KBM-7 (cell line): Measurements from ENCODE around the gene GRIK5.
A peak's percentile ranks its signal among the peaks of the same experiment; 100 is the strongest.

Experiments used
- DNase-seq: peaks from one replicate; pipeline ENCODE4 v3.0.0-alpha.2; 2015
- in situ Hi-C: fragments of 300-500 bp; cut with MboI; formaldehyde crosslinking; loops from 2 replicates; pipeline ENCODE4 v1.14.3; 2020; ENCODE audit warnings: low sequenced_read_pairs, low pct_unique_long_range_greater_than_20kb, mixed read lengths

Gene GRIK5

DNA sequence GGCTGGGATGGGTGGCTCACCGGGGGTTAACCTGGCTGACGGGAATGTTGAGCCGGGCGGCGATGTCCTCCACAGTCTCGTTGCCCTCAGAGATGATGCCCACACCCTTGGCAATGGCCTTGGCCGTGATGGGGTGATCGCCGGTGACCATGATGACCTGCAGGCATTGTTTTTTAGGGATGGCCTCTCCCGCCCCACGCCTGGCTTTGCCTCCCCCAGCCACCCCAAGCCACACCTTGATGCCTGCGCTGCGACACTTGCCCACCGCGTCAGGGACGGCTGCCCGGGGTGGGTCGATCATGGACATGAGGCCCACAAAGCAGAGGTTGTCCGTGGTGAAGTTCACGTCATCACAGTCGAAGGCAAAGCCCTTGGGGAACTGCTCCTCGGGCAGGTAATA is 92.1 kb downstream of the GRIK5 start:
- in situ Hi-C loops, result no loop called here
- no peak for DNase-seq

DNA sequence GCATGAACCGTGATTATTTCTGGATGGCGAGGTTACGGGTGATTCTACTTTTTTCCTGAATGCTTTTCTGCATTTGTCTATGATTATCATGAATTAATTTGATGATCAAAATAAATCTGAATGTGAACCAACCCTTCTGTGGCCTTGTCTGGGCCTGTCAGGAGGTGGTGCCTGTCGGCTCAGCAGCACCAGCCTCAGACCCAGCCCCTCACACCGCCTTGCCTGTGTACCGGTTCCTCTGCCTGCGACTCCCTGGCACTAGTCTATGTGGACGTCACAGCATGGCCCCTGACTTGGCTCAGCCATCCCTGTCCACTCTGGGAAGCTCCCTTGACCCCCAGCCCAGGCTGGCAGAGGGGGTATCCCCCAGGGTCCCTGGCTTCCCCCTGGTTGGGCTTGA is 95.4 kb downstream of the GRIK5 start:
- in situ Hi-C loops, result no loop called here
- no peak for DNase-seq

DNA sequence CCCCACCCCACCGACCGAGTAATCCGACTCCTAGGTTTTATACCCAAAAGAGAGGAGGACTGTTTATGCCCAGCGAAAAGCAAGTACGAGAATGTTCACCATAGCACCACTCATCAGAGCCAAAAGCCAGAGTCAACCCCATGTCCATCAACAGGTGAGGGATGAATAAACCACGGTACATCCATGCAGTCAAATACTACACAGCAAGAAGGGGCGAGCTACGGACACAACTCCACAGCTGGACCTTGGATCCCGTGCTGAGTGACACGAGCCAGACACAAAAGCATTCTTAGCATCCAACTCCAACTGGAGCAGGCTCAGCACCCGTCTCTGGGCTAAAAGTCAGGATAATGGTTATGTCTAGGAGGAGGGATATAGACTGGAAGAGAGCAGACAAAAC is 98.6 kb downstream of the GRIK5 start:
- in situ Hi-C loops, result no loop called here
- no peak for DNase-seq

DNA sequence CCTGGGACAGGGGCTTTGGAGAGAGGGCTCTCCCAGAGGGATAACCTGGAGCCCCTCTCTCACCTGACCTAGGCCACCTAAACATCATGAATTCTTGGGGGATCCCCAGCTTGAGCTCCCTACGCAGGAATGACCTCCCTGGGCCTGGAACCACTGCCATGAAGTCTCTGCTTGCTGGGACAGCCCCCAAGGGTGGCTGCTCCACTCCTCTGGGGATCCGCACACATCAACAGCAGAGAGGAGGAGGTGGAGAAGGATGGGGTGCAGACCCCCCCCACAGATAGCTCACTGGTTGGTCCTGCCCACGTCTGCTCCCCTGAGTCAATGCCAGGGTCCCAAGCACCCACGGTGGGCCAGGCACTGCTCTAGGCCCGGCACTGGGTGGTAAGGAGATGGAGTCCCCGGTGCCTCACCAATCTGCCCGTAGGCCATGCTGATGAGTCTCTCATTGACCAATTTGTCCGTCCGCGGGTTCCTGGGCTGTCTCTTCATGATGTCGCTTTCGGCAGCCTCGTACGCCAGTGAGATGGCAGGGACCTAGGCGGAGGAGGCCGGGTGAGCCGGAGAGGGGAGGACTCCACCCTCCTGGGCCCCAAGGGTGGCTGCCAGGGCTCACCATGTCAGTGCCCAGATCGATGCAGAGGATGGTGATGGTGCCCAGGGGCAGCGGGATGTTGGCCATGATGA is 100.1 kb downstream of the GRIK5 start:
- in situ Hi-C loops, result no loop called here

DNA sequence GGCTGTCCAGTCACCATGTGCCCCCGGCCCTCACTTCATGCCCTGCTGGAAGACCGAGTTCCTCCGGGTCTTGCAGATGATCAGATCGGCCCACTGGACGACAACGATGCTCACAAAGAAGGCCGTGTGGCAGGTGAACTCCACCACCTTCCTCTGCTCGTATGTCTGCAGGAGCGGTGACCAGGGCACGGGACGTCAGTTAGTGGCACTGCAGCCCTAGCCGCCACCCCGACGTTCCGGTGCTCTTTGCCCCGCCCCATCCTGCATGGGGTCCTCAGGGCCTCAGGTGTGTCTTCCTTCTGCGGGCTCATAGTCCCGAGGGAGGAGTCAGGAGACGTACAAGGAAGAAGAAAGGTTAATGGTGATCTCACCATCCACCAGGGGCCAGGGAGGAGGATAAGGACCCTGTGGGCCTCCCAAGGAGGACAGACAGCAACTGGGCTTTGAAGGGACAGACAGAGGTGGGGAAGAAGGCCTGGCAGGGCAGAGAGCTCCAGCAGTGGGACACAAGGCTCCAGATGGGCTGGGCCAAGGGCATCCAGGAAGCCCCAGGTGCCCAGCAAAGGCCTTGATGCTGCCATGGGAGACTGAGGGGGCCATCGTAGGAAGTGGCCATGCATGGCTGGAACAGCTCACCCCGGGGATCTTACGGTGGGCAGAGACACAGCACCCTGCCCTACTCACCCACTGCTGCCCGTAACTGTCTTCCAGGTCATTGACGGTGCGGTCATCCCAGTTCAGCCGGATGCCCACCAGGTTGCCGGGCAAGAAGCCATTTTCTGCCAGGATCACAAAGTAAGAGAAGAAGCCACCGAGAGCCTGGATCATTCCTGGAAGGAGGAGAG is 101.0 kb downstream of the GRIK5 start:
- in situ Hi-C loops, result no loop called here

More for the DNA sequence above, 100.1 kb downstream of the GRIK5 start:
- DNase-seq, result no peak

DNA sequence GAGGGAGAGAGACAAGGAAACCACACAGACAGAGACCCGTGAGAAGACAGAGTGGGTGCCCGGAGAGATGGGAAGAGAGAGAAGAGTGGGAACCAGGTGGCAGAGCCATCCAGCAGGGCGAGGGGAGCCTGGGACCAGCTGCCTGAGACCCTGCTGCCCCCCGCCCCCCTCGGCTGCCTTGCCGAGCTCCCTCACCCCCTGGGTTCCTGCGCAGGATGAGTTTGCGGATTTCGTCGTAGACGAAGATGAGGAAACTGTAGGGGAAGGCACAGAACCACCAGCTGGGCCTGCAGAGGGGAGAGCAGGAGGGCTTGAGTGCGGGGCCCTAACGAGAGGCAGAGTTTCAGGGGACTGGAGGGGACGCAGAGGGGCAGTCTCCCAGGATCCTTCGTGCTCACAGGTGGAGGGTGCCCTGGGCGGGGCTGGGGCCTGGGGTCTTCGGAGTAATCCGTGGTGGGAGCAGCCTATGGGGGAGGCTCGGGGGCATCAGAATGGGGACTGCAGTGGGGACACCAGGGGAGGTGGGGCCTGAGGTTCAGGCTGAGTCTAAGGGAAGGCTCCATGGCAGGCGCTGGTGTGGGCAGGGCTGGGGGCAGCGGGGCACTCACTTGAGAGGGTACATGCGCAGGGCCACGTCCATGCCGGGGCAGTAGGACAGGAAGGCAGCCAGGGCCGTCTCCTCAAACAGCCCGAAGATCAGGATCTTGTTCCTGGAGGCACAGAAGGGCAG is 102.8 kb downstream of the GRIK5 start:
- DNase-seq, result no peak
- in situ Hi-C loops, result no loop called here

More for the DNA sequence above, 101.0 kb downstream of the GRIK5 start:
- no peak for DNase-seq

DNA sequence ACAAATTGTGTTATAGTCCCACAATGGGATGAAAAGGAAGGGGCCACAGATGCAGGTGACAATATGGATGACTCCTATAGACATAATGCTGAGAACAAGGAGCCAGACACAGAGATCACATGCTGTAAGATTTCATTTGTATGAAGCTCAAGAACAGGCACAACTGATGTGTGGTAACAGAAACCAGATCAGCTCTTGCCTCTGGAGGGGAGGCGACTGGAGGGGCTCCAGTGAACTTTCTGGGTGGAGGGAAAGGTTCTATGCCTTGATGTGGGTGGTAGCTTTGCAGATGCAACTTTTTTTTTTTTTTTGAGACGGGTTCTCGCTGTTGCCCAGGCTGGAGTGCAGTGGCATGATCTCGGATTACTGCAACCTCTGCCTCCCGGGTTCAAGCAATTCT is 104.9 kb downstream of the GRIK5 start:
- in situ Hi-C loops, result no loop called here
- no peak for DNase-seq

DNA sequence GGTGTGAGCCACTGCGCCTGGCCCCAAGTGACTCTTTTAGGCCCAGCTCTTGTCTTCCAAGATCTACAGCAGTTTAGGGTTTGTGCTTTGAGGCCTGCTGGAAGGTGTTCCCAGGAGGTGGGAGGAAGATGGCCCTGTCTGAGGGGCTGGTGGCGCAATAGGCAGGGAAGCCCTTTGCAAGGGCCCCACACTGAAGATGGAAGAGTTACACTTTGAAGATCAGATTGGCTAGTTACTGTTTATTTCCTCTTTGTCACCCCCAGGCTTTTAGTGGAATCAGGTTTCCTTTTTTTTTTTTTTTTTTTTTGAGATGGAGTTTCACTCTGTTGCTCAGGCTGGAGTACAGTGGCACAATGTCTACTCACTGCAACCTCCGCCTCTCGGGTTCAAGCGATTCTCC is 109.0 kb downstream of the GRIK5 start:
- peak; percentile 73 for DNase-seq
- in situ Hi-C loops, result no loop called here

DNA sequence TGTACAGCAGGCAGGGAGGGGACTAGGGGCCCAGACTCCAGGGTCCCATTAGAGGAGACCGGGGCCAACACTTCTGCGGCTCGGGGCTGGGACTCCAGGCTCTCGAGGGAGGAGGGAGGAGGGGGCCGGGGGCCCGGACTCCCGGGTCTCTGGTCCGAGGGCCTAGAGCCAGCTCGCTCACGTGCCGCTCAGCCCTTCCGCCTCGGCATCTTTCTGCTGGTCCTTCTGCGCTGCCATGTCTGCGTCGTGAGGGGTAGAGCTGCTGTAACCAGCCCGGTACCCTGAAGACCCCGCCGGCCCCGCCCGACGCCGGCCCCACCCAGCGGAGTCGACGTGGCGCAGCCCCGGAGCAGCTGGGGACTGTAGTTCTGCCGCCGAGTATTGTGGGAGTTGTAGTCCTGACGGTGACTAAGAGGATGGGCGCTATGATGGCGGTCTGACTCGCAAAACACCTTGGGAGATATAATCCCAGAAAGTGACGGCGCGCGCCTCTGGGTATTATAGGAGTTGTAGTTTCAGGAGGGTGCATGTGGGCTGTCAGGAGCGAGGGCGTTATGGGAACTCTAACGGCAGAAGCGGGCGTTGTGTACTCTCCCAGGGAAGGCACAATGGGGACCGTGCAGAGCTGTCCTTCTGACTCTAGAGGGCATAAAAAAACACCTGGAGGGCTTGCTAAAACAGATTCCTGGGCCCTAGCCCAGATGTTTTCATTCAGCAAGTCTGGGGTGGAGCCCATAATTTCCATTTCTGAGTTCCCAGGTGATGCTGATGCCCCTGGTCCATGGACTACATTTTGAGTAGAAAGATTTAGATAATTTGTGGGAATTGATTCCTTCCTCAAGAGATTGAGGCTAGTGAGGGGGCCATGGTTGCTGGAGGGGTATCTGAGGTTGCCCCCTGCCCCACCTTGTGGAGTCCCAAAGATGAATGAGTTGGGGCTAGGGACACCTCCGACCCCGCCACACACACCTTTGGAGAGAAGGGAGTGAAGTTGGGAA is 110.7 kb downstream of the GRIK5 start, which contains the start of gene RABAC1:
RABAC1 (minus strand) TSS at position 266 of the 998 bp plus-strand sequence; CDS start at position 237, 29 bp downstream.
- in situ Hi-C loops, result no loop called here
- DNase-seq, result peak; percentile 91

DNA sequence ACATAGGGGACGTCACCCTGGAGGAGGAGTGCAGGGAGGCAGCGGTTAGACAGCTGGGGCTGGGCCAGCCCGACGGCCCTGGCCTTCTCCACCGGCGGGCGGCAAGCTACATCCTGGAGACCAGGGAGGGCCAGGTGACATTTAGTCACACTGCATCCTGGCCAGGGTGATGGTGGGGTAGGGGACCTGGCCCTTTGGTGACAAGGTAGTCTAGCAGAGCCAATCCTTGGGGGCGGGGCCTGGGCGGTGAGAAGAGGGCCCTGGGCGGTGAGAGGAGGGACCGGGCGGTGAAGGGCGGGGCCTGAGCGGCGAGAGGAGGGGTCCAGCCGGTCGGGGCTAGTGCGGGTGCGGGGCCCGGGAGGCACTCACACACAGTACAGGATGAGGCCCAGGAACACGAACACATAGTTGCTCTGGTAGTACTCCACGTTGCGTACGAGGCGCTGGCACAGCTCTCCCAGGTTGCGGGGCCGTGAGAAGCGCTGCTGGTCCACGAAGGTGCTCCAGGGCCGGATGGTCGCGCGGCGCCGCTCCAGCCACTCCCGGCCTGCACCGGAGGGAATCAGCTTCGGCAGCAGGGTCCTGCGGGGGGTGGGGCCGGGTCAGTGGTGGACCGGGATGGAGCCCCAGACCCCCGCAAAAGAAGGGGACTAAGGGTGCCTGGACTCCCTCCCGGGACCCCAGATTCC is 111.5 kb downstream of the GRIK5 start:
- in situ Hi-C loops, result no loop called here
- peak; percentile 69 for DNase-seq

DNA sequence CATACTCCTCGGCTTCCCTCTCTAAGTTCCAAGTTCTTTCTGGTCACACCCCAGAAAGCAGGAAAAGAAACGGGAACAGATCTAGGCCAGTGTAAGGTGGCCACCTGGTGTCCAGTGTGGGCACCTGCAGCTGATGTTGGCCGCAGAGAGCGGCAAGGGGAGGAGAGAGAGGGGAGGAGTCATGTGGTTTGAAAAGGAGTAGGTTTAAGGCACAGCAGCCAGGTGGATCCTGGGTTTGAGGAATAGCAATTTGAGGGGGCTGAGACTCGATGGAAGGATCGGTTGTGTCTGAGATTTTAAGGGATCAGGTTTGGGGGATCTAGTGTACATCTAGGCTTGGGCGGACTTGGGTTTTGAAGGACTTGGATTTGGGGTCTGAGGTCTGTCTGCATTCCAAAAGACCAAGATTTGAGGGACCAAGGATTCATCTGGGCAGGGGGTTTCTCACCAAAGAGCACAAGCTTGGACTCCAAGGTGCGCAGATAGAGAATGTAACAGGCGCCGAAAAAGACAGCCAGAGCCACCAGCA is 112.1 kb downstream of the GRIK5 start:
- in situ Hi-C loops, result no loop called here
- DNase-seq, result peak; percentile 90

DNA sequence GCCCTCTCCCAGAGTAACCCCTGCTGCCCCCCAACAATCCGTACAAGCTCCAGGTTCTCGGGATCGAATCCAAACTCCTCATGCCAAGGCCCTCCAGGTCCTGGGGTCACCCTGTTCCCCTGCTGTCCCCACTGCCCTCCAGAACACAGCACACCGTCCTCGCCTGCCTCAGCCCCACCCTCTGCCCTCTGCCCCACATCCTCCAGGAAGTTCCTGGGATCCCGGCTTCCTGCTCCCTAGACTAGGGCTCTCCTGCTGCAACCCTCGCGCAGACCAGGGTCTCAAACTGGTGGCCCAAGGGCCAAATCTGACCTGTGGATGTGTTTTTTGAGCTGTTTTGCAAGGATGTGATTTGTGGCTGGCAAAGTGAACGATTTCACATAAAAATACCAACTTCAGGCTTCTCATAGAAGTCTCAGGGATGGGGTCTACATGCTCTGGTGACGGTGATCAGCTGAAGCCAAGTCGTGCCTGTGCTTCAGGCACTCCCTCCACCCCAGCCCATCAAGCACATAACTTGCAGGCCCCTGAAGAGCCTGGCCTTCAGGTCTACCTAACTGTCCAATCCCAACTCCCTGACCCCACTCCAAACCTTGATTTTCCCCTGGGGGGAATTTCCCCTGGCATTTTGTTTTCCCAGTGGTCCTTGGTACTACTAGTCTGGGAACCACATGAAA is 112.7 kb downstream of the GRIK5 start:
- no peak for DNase-seq
- in situ Hi-C loops, result no loop called here

DNA sequence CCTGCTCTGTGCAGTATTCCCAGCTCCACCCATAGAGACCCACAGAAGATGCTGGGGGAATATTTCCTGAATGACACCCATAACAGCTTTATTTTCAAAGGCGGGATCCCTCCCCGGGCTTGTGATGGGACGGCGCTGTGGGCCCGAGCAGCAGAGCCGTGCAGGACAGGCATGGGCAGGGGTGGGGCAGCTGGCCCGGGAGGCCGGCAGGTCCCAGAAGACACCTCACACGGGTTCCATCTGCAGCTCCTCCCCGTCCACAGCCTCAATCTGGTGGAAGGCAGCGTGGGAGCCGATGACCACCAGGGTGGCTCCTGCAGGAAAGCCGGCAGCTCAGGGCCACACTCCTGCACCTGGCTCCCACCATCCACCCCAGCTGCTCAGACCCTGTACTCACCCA is 113.4 kb downstream of the GRIK5 start:
- no peak for DNase-seq
- in situ Hi-C loops, result no loop called here

DNA sequence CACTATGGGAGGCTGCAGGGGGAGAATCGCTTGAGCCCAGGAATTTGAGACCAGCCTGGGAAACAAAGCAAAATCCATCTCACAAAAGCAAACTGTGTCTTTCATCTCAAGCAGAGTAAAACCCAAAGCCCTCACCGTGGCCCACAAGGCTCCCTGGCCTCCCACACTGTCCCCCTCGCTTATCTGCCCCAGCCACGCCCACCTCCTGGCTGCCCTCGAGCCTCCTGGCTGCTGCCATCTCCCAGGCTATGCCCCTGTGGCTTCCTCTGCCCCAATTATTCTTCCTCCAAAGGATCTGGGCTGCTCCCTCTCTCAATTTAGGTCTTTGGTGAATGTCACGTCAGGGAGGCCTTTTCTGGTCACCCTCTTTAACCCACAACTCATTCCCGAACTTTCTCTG is 114.5 kb downstream of the GRIK5 start:
- DNase-seq, result no peak
- in situ Hi-C loops, result no loop called here

DNA sequence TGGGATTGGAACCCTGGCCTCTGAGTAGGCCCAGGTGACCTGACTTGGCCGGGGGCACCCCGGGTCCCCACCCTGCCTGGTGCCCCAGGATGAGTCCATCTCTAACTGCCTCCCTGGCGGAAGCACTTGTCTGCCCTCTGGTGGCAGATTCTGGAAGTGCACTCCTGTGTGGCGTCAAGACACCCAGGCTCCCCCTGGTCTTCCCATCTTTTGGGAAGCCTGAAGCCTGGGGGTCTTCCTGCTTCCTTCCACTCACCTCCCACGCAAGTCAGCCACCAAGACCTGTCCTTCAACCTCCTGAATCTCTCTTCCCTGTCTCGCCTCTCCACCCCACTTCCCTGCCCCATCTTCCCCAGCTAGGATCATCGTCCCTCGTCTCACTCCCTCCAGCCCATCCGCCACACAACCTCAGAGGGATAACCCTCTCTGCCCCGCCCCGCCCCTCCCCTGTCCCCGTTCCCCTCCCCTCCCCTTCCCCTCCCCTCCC is 118.3 kb downstream of the GRIK5 start:
- peak; percentile 68 for DNase-seq
- in situ Hi-C loops, result no loop called here
